Fibroblast of lung (primary cell): ENCODE measurements around the gene DLG5. TPM values are rescaled to one million over a fixed set of nuclear protein-coding genes. Genes with fewer than 3 reads are reported as not detected.

Experiments
- DNase-seq, 2 donors: peaks; one replicate each; pipeline versions ENCODE4 v3.0.0 to v3.0.0-alpha.2; 2010; ENCODE audit warnings: low read depth in 2 of 2
- H2AFZ ChIP-seq: 2 replicates; pipeline ENCODE4 v1.5.1; 2012; ENCODE audit warnings: low read length, control low read depth, inconsistent platforms
- H3K27ac ChIP-seq: 2 replicates; pipeline ENCODE4 v1.5.1; 2011; ENCODE audit warnings: low read length, control low read depth; ENCODE audit not compliant: insufficient read depth
- H3K27me3 ChIP-seq: 2 replicates; pipeline ENCODE4 v1.5.1; 2011; ENCODE audit warnings: mild to moderate bottlenecking, low read length; ENCODE audit not compliant: control insufficient read depth, insufficient read depth
- H3K36me3 ChIP-seq: 2 replicates; pipeline ENCODE4 v1.5.1; 2011; ENCODE audit warnings: low read length; ENCODE audit not compliant: control insufficient read depth, insufficient read depth
- H3K4me1 ChIP-seq: 2 replicates; pipeline ENCODE4 v1.5.1; 2011; ENCODE audit warnings: low read length; ENCODE audit not compliant: control insufficient read depth, insufficient read depth; ENCODE audit errors: extremely low read depth
- H3K4me2 ChIP-seq: 2 replicates; pipeline ENCODE4 v1.5.1; 2011; ENCODE audit warnings: low read length, control low read depth; ENCODE audit not compliant: insufficient read depth; ENCODE audit errors: extremely low read depth
- H3K4me3 ChIP-seq, 4 experiments: fragments of 200-600 bp in 1 of 4; sonication (generic) in 1 of 4; replicated peaks in 1 of 4; 2 replicates each; pipeline ENCODE4 v1.5.1; 2011 to 2016; ENCODE audit warnings: low read length in 4 of 4, low read depth in 3 of 4, mild to moderate bottlenecking in 3 of 4, control low read depth in 2 of 4, inconsistent platforms in 1 of 4, mixed read lengths in 1 of 4; ENCODE audit not compliant: insufficient read depth in 1 of 4; ENCODE audit errors: control extremely low read depth in 1 of 4
- H3K79me2 ChIP-seq: 2 replicates; pipeline ENCODE4 v1.5.1; 2012; ENCODE audit warnings: mild to moderate bottlenecking, low read length, inconsistent platforms; ENCODE audit not compliant: control insufficient read depth, insufficient read depth
- H3K9ac ChIP-seq: 2 replicates; pipeline ENCODE4 v1.5.1; 2011; ENCODE audit warnings: mild to moderate bottlenecking, low read length, control low read depth; ENCODE audit not compliant: insufficient read depth
- H3K9me3 ChIP-seq: 2 replicates; pipeline ENCODE4 v1.5.1; 2012; ENCODE audit warnings: low read depth, low read length; ENCODE audit not compliant: control insufficient read depth, insufficient read depth
- H4K20me1 ChIP-seq: 2 replicates; pipeline ENCODE4 v1.5.1; 2011; ENCODE audit warnings: low read length; ENCODE audit not compliant: control insufficient read depth, insufficient read depth; ENCODE audit errors: extremely low read depth
- EZH2 ChIP-seq: IDR thresholded peaks from 2 replicates; pipeline ENCODE4 v1.5.1; 2012; ENCODE audit warnings: low read length, control low read depth, mild to moderate bottlenecking; ENCODE audit errors: missing control alignments
- polyA plus RNA-seq, 2 donors: library from polyadenylated mRNA; depleted of rRNA in 1 of 2; stranded (reverse) in 1 of 2; unstranded in 1 of 2; fragments of >200 nt; gene quantifications; 2 replicates each; pipeline ENCODE4 v1.2.1, GENCODE V29; 2011 to 2012; ENCODE audit warnings: missing spikeins in 1 of 2
- total RNA-seq: library from RNA; depleted of rRNA; stranded (reverse); fragments of >200 nt; gene quantifications from 2 replicates; pipeline ENCODE4 v1.2.1, GENCODE V29; 2014
- TF ChIP-seq, protein P1 (sequence below), 2 donors: IDR thresholded peaks in 1 of 2; conservative IDR thresholded peaks in 1 of 2; 1 replicate in 1 of 2; 2 replicates in 1 of 2; pipeline ENCODE4 v1.5.1; 2011 to 2012; ENCODE audit warnings: low read length in 2 of 2, control low read depth in 1 of 2, inconsistent platforms in 1 of 2, low read depth in 1 of 2, mild to moderate bottlenecking in 1 of 2

DLG5 gene
- total and polyA plus RNA-seq, 2 donors (not counting 1 experiment from before 2014, with no cell fraction given), result 15.3 to 40.8 TPM

- no peaks in the 10 kb centered on the region for H3K27me3 ChIP-seq
- no peak overlapping the region for H3K9ac ChIP-seq
- H3K9me3 ChIP-seq, result no peaks in the 10 kb centered on the region
- no peak overlapping the region for H3K4me2 ChIP-seq
- no peak for DNase-seq
- no peak for TF ChIP-seq EZH2
- TF ChIP-seq, protein P1, sequence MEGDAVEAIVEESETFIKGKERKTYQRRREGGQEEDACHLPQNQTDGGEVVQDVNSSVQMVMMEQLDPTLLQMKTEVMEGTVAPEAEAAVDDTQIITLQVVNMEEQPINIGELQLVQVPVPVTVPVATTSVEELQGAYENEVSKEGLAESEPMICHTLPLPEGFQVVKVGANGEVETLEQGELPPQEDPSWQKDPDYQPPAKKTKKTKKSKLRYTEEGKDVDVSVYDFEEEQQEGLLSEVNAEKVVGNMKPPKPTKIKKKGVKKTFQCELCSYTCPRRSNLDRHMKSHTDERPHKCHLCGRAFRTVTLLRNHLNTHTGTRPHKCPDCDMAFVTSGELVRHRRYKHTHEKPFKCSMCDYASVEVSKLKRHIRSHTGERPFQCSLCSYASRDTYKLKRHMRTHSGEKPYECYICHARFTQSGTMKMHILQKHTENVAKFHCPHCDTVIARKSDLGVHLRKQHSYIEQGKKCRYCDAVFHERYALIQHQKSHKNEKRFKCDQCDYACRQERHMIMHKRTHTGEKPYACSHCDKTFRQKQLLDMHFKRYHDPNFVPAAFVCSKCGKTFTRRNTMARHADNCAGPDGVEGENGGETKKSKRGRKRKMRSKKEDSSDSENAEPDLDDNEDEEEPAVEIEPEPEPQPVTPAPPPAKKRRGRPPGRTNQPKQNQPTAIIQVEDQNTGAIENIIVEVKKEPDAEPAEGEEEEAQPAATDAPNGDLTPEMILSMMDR (conservative IDR thresholded peaks at IDR 0.05 in 1 of 2, IDR thresholded peaks at IDR 0.05 in 1 of 2; ENCODE audit: low read depth in 1 of 2, low read length in 2 of 2), result no peak
- no peaks in the 10 kb centered on the region for H4K20me1 ChIP-seq
- H3K36me3 ChIP-seq, result no peaks in the 10 kb centered on the region
- H3K4me3 ChIP-seq, result no peak overlapping the region
- H3K79me2 ChIP-seq, result peaks cover 2% of the 10 kb centered on the region
- H3K27ac ChIP-seq, result no peak overlapping the region
- H3K4me1 ChIP-seq, result peaks cover 3% of the 10 kb centered on the region
- no peak overlapping the region for H2AFZ ChIP-seq
Measured at GRCh38 chr10:77865580-77866324, 60.8 kb downstream of the DLG5 start.

GRCh38 chr10:77864151-77864851 lies 62.3 kb downstream of the DLG5 start:
- H3K9ac ChIP-seq, result no peak overlapping the region
- no peak overlapping the region for H2AFZ ChIP-seq
- no peak for TF ChIP-seq EZH2
- no peak for DNase-seq
- H3K4me2 ChIP-seq, result no peak overlapping the region
- peaks cover 2% of the 10 kb centered on the region for H3K79me2 ChIP-seq
- no peaks in the 10 kb centered on the region for H4K20me1 ChIP-seq
- no peaks in the 10 kb centered on the region for H3K36me3 ChIP-seq
- H3K9me3 ChIP-seq, result no peaks in the 10 kb centered on the region
- no peaks in the 10 kb centered on the region for H3K27me3 ChIP-seq
- no peaks in the 10 kb centered on the region for H3K4me1 ChIP-seq
- no peak overlapping the region for H3K27ac ChIP-seq
- no peak overlapping the region for H3K4me3 ChIP-seq

GRCh38 chr10:77863446-77863845 lies 63.1 kb downstream of the DLG5 start:
- H3K36me3 ChIP-seq, result no peaks in the 10 kb centered on the region
- H4K20me1 ChIP-seq, result no peaks in the 10 kb centered on the region
- H3K27me3 ChIP-seq, result no peaks in the 10 kb centered on the region
- DNase-seq, result peak in 1 of 2 donors; percentile 26
- TF ChIP-seq, protein P1 (conservative IDR thresholded peaks at IDR 0.05 in 1 of 2, IDR thresholded peaks at IDR 0.05 in 1 of 2; ENCODE audit: low read depth in 1 of 2, low read length in 2 of 2), result no peak
- no peak for TF ChIP-seq EZH2
- no peak overlapping the region for H3K27ac ChIP-seq
- no peaks in the 10 kb centered on the region for H3K4me1 ChIP-seq
- no peak overlapping the region for H3K4me3 ChIP-seq
- H3K79me2 ChIP-seq, result peaks cover 2% of the 10 kb centered on the region
- no peak overlapping the region for H3K4me2 ChIP-seq
- no peak overlapping the region for H2AFZ ChIP-seq
- H3K9ac ChIP-seq, result no peak overlapping the region
- H3K9me3 ChIP-seq, result no peaks in the 10 kb centered on the region
